ENCODE data around the gene TRAPPC6A.

Gene TRAPPC6A

DNA sequence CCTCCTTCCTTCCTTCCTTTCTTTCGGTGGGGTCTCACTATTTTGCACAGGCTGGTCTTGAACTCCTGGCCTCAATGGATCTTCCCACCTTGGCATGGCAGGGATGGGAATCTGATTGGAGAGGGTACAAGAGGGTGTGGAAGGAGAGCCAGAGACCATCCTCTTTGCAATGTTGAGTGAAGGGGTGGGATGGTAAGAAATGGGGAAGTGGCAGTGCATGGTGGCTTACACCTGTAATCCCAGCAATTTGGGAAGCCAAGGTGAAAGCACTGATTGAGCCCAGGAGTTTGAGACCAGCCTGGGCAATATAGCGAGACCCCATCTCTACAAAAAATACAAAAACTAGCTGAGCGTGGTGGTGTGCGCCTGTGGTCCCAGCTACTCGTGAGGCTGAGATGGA, 6.1 kb upstream of the TRAPPC6A start:
- no peak for DNase-seq

DNA sequence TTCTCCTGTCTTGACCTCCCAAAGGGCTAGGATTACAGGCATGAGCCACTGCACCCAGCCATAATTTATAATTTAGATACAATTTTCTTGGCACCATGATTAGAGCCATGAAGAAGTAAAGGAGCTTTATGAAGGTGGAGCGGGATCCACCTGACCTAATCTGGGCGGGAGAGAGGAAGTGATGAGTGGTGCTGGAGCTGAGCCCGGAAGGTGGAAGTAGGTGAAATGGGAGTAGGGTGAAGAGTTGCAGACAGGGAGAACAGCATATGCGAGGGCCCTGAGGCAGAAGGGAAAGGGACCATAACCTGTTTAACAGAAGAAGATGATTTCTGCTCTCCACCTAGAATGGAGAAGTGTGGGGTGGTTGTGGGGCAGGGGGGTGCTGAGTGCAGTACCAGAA, 4.7 kb upstream of the TRAPPC6A start:
- DNase-seq, result no peak

DNA sequence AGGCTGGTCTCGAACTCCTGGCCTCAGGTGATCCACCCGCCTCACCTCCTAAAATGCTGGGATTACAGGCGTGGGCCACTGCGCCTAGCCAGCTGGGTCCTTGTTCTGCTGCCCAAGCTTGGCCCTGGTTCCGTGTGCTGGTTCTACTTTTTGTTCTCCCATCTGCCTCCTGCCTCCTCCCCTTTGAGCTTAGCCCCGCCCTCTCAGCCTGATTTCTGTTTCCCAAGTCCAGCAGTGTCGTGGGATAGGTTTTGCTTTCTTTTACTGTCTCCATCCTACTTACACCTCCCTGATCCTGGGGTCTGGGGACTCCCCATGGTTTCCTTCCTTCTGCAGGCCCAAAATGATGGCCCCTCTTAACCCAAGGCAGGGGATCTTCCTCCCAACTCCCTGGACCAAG, 2.9 kb upstream of the TRAPPC6A start:
- DNase-seq, result no peak

- DNase-seq, result no peak
These were observed 1.9 kb upstream of the TRAPPC6A start for GRCh38 chr19:45179892-45180370.

GRCh38 chr19:45179072-45179891, 1.2 kb upstream of the TRAPPC6A start:
- DNase-seq, result no peak

DNA sequence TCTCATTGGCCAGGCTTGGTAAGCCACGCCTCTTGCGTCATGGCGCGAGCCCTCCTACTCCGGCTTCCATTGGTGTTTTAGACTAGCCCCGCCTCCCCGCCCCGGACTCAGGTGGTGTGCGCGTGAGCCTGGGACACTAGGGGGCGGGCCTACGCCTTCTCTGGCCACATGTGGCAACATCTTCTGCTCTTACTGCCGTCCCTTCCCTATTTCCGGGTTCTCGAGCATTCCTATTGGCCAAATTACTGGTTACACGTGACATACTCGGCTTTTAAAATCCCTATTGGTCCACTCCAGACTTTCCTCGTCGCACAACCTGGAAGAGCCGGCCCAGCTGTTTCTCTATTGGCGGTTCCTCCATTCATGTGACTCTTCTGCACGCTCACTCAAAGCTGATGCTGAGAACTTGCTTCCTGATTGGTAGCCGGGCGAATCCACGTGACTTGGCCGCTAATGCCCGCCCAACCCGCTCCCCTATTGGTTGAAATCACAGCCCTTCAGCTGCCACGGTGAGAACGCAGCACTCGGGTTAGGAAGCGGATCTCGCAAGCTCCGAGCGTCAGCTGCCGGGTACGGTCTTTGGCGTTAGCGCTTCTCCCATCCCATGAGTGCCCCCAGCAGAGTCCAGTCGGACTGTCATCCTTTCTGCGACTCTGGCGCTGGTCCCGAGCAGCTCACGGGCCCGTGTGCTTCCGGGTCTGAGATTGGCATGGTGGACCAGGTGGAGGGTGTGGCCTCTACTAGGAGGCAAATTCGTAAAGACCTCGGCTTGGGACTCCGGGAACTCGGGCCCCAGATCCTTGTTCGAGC, 430 bp upstream of the TRAPPC6A start, which contains the start of gene BLOC1S3:
BLOC1S3 (plus strand) TSS at position 523 of the 810 bp plus-strand sequence. CDS start 513 bp downstream, outside the sequence.
- peak; percentile 100 for DNase-seq

- DNase-seq, result no peak
These were observed 2.3 kb downstream of the TRAPPC6A start for GRCh38 chr19:45175515-45176345.

- DNase-seq, result no peak
These were observed 4.2 kb downstream of the TRAPPC6A start for GRCh38 chr19:45173816-45174215.

- no peak for DNase-seq
These were observed 5.3 kb downstream of the TRAPPC6A start for GRCh38 chr19:45172611-45173208.

- DNase-seq, result no peak
These were observed 5.9 kb downstream of the TRAPPC6A start for GRCh38 chr19:45172173-45172572.

GRCh38 chr19:45171211-45171623, 6.8 kb downstream of the TRAPPC6A start:
- DNase-seq, result no peak

DNA sequence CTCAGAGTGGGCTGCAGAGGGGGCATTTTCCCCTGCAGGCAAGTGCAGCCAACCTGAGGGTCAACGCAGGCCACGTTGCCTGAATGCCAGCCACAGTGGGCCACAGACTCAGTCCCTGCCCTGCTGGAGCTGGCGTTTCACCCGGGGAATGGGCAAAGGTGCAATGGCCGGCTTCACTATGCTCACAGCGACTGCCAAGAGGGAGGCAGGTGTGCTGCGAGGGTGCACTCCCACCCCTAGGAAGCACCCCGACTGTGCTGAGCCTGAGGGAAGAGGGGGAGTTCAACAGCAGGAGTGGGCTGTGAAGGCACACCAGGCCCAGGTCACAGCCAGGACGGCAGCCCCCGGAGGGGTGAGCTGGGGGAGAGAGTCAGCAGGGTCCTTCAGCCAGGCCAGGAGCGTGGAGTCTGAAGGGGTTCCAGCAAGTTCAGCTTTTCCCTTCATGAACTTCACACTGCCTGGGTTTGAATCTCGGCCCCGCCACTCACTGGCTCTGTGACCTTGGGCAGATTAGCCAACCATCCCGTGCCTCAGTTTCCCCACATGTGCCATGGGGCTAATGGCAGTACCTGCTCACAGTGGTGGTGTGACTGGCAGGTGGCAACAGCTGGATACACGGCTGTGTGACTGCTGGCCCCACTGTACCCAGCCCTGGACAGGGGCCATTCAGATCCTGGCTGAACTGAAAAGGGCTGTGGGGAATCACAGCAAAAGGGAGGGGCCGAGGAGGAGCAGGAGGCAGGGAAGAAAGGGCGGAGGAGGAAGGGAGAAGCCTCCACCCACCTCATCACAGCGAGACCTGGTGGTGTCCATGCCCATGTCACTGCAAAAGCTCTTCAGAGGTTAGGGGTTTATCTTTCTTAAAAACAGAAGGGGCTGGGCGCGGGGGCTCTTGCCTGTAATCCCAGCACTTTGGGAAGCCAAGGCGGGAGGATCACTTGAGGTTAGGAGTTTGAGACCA, 7.6 kb downstream of the TRAPPC6A start:
- no peak for DNase-seq

- no peak for DNase-seq
These were observed 8.4 kb downstream of the TRAPPC6A start for GRCh38 chr19:45169602-45170001.

DNA sequence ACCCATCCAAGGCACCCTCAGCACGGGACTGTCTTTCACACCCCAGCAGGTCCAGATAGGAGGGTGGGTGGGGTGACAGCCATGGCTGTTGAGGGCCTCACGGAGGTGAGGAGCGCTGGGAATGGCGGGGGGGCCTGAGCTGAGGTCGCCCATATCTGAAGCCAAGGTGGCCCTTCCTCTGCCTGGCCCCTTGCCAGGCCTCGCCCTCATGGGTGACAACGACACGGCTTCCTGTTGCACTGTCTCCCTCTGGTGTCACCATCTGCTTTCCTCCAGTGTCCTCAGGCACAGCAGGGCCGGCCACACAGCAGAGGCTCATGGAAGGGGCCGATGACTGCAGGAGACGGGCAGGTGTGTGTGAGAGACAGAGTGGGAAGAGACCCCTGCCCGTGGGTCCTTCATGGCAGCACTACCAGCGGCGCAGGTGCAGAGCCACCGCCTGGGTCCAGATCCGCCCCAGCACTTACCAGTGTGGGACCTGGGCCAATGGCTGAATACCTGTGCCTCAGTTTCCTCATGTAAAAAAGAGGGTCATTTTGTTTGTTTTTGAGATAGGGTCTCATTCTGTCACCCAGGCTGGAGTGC, 9.2 kb downstream of the TRAPPC6A start:
- no peak for DNase-seq

GRCh38 chr19:45166723-45167252, 11.2 kb downstream of the TRAPPC6A start:
- no peak for DNase-seq

- no peak for DNase-seq
These were observed 13.3 kb downstream of the TRAPPC6A start for GRCh38 chr19:45164577-45165335.

DNA sequence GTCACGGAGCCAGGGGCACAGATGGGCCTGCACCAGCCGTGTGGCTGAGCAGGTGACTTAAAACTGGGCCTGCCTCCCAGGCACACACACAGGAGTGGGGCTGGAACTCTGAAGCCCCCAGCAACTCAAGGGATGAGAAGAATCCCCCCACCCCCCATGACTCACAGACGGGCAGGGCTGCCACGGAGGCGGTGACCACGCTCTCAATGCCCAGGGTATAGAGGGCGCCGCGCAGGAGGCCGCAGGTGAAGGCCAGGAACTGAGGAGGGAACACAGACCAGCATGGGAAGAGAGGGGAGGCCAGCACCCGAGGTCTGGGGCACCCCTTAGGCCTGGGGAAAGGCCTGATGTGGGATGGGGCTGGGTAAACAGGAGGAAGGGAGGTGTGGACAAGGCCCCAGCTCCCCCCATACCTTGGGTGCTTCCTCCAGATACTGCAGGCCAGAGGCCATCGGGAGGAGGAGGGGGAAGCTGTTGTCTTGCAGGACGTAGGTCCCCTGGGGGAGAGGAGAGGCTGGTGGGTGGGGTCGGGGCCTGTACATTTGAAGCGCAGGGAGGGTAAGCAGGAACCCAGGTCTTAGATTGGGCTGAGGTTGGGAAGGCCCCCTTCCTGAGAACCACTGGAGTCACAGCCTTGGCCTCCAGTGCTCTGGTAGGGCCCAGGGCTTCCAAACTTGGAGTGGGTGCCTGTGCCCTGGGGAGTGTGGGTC, 14.1 kb downstream of the TRAPPC6A start:
- no peak for DNase-seq

GRCh38 chr19:45163156-45163555, 14.9 kb downstream of the TRAPPC6A start:
- no peak for DNase-seq

DNA sequence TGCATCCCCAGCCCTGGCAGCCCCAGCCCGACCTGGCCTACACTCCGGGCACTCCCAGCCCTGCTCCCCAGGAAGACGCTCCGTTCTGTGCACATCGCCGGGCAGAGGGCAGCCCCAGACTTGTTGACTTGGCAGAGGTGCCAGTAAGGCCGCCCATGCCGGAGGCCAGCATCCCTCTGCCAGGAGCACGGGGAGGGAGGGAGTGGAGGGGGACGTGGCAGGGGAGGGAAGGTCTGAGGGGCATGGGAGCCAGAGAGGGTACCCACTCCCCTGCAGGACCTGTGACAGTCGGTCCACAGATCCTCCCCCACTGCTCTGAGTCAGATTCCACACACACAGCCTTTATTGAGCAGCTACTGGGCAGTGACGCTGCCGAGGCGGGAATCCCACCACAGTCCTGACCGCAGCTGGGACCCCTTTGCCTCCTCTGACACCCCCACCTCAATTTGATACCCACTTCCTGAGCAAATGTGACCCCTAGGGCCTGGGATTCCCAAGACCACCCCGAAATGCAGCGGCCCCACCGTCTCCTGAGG, 15.4 kb downstream of the TRAPPC6A start:
- no peak for DNase-seq

All from NCI-H1436 treated with DMSO at 0.1 percent for 48 hours (cell line).